Panc1 (cell line): ENCODE results near the gene ALDH5A1. TPM values are rescaled to one million over a fixed set of nuclear protein-coding genes. Genes with fewer than 3 reads are reported as not detected.

Experiments used
- ATAC-seq: fragments of 200-7000 bp; cut with Tn5 transposase; 2 replicates; pipeline ENCODE4 v1.9.1; 2020; ENCODE audit warnings: mild to moderate bottlenecking, moderate library complexity
- BruUV-seq: library from RNA; stranded (reverse); fragments of 400-500 nt; replicated peaks from 2 replicates; lab custom pipeline; 2021; lab: Mats Ljungman, UMichigan
- CTCF ChIA-PET: fragments of 300-600 bp; sonication (Branson Sonifier 250); formaldehyde crosslinking; loops from one replicate; lab custom pipeline; 2022; ENCODE audit warnings: antibody characterized with exemption; lab: Charles Lee
- POLR2A ChIA-PET: fragments of 300-600 bp; sonication (Branson Sonifier 250); formaldehyde crosslinking; loops from one replicate; lab custom pipeline; 2022; ENCODE audit warnings: antibody characterized with exemption; lab: Charles Lee
- DNase-seq: peaks from one replicate; pipeline ENCODE4 v3.0.0-alpha.2; 2010; ENCODE audit warnings: low read depth, low spot score
- H3K27ac ChIP-seq: 2 replicates; pipeline ENCODE4 v1.5.1; 2011; ENCODE audit warnings: mild to moderate bottlenecking, low read length, inconsistent platforms
- H3K27me3 ChIP-seq: fragments of 200-500 bp; sonication (Bioruptor generic); 2 replicates; pipeline ENCODE4 v1.6.0; 2014; ENCODE audit warnings: low read length, inconsistent platforms; ENCODE audit not compliant: control insufficient read depth, insufficient read depth
- H3K36me3 ChIP-seq: fragments of 200-500 bp; sonication (Bioruptor generic); 2 replicates; pipeline ENCODE4 v1.5.1; 2014; ENCODE audit warnings: inconsistent platforms, mild to moderate bottlenecking, low read length, moderate library complexity; ENCODE audit not compliant: control insufficient read depth, insufficient read depth
- H3K4me1 ChIP-seq: 2 replicates; pipeline ENCODE4 v1.5.1; 2011; ENCODE audit warnings: inconsistent platforms, mild to moderate bottlenecking, low read length, moderate library complexity; ENCODE audit not compliant: control insufficient read depth, insufficient read depth
- H3K4me3 ChIP-seq, 2 experiments: 2 replicates each; pipeline ENCODE4 v1.5.1; 2011 to 2012; ENCODE audit warnings: low read depth in 2 of 2, low read length in 2 of 2, mild to moderate bottlenecking in 2 of 2, inconsistent platforms in 1 of 2, moderate library complexity in 1 of 2
- H3K9me3 ChIP-seq: fragments of 200-500 bp; sonication (Bioruptor generic); 2 replicates; pipeline ENCODE4 v1.5.1; 2014; ENCODE audit warnings: low read depth, mild to moderate bottlenecking, inconsistent platforms, low read length, moderate library complexity; ENCODE audit not compliant: control insufficient read depth, insufficient read depth
- POLR2AphosphoS5 ChIP-seq: IDR thresholded peaks from 2 replicates; pipeline ENCODE4 v1.6.1; 2012; ENCODE audit warnings: mild to moderate bottlenecking, low read depth, low read length, moderate library complexity
- SIN3A ChIP-seq: IDR thresholded peaks from 2 replicates; pipeline ENCODE4 v1.6.1; 2012; ENCODE audit warnings: low read depth, mild to moderate bottlenecking, low read length, moderate library complexity, borderline replicate concordance; ENCODE audit not compliant: insufficient read depth
- TCF7L2 ChIP-seq: IDR thresholded peaks from 2 replicates; pipeline ENCODE4 v1.6.1; 2011; ENCODE audit warnings: mild to moderate bottlenecking, low read depth, low read length, inconsistent platforms
- in situ Hi-C: cut with HindIII; loops from 2 replicates; pipeline ENCODE4 v1.10.0; 2016; ENCODE audit warnings: low sequenced_read_pairs, low pct_unique_long_range_greater_than_20kb
- intact Hi-C: fragments of 100-400 bp; cut with micrococcal nuclease; formaldehyde crosslinking; loops from one replicate; pipeline ENCODE4 v1.10.0; 2022; ENCODE audit not compliant: unreplicated experiment
- total RNA-seq: library from RNA; stranded (reverse); gene quantifications from one replicate; pipeline ENCODE4 v1.2.1, GENCODE V29; 2021; ENCODE audit not compliant: unreplicated experiment
- TF ChIP-seq, protein P1 (sequence below), 2 experiments: IDR thresholded peaks; 2 replicates each; pipeline ENCODE4 v1.6.1; 2011 to 2012; ENCODE audit warnings: low read depth in 2 of 2, control low read depth in 1 of 2, low read length in 1 of 2, mild to moderate bottlenecking in 1 of 2, moderate library complexity in 1 of 2; ENCODE audit not compliant: insufficient read depth in 1 of 2
- TF ChIP-seq, protein P2 (sequence below): fragments of 450-650 bp; IDR thresholded peaks from 2 replicates; pipeline ENCODE4 v1.5.1; 2017; ENCODE audit warnings: mild to moderate bottlenecking

ALDH5A1 gene
- total RNA-seq, 1 experiment from 2014 or later: 4.2 TPM

DNA sequence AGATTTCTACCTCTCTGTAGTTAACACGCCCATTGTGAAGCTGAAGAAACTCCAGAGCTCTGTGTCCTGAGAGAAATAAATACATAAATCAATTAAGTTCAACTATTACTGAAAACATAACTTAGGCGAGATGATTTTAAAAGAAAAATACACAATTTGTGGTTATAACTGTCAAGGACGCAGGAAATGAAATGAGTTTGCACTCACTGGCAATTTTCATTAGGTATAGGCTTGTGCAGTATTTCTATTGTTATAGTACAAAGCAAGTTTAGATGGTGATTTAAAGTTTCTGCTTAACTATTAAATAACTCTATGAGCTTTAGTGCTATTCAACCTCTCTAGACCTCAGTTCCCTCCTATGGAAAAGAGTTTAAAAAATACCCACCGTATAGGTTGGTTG lies 8.7 kb upstream of the ALDH5A1 start:
- BruUV-seq: no TSS peak
- Histone ChIP-seq H3K4me3 (no peak overlapping the region), H3K36me3 (no peaks in the 10 kb centered on the region), H3K9me3 (no peaks in the 10 kb centered on the region), H3K27me3 (no peaks in the 10 kb centered on the region), H3K4me1 (no peaks in the 10 kb centered on the region), H3K27ac (no peak overlapping the region)
- ChIA-PET POLR2A (interaction anchor here (0.6 kb wide), 1 partner anchor 9 kb away, joined by 5 read pairs; no protein-coding TSS in a partner anchor), CTCF (no interaction called here)
- DNase-seq (no peak), ATAC-seq (no peak)
- intact Hi-C loops: no loop called here
- in situ Hi-C loops: no loop called here
- no peak for TF ChIP-seq SIN3A

DNA sequence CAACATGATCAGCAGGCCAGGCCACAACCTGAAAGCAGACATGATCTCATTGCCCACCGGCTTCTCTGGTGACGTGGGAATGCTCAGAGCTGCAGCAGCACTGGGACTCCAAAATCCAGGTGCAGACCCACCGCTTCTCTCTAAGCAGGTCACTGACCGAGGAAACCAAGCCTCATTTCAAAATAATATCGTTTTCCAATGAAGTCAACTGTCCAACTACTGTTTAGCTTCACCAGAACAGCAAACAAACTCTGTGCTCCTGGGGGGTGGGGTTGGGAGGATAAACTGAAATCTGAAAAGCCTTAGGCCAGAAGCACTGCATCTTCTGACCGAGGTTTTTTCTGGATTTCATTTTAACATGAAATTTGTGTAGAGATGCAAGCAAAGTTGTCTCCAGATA lies 5.3 kb upstream of the ALDH5A1 start, which contains the start of gene GPLD1:
GPLD1 (minus strand) TSS at position 109 of the 400 bp plus-strand sequence; CDS start at position 42, 67 bp downstream.
- peaks cover 5% of the 10 kb centered on the region; the same call in 1 of the 2 replicates for H3K4me1 ChIP-seq

More for the DNA sequence above, 5.3 kb upstream of the ALDH5A1 start, which contains the start of gene GPLD1:
- Histone ChIP-seq H3K9me3 (no peaks in the 10 kb centered on the region), H3K36me3 (no peaks in the 10 kb centered on the region), H3K4me3 (no peak within 1 kb of the TSS), H3K27ac (no peak within 1 kb of the TSS), H3K27me3 (peaks cover 6% of the 10 kb centered on the region)
- ATAC-seq: no peak
- no TSS peak for BruUV-seq
- in situ Hi-C loops (no loop called here), intact Hi-C loops (no loop called here)
- no peak for DNase-seq
- POLR2A ChIA-PET: interaction anchor here (0.6 kb wide), 1 partner anchor 8 kb away, joined by 3 read pairs; no protein-coding TSS in a partner anchor
- CTCF ChIA-PET: no interaction called here
- TF ChIP-seq, protein P1, sequence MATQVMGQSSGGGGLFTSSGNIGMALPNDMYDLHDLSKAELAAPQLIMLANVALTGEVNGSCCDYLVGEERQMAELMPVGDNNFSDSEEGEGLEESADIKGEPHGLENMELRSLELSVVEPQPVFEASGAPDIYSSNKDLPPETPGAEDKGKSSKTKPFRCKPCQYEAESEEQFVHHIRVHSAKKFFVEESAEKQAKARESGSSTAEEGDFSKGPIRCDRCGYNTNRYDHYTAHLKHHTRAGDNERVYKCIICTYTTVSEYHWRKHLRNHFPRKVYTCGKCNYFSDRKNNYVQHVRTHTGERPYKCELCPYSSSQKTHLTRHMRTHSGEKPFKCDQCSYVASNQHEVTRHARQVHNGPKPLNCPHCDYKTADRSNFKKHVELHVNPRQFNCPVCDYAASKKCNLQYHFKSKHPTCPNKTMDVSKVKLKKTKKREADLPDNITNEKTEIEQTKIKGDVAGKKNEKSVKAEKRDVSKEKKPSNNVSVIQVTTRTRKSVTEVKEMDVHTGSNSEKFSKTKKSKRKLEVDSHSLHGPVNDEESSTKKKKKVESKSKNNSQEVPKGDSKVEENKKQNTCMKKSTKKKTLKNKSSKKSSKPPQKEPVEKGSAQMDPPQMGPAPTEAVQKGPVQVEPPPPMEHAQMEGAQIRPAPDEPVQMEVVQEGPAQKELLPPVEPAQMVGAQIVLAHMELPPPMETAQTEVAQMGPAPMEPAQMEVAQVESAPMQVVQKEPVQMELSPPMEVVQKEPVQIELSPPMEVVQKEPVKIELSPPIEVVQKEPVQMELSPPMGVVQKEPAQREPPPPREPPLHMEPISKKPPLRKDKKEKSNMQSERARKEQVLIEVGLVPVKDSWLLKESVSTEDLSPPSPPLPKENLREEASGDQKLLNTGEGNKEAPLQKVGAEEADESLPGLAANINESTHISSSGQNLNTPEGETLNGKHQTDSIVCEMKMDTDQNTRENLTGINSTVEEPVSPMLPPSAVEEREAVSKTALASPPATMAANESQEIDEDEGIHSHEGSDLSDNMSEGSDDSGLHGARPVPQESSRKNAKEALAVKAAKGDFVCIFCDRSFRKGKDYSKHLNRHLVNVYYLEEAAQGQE (IDR thresholded peaks at IDR 0.05; ENCODE audit: insufficient read depth in 1 of 2, low read depth in 2 of 2, low read length in 1 of 2): no peak
- no peak for TF ChIP-seq POLR2AphosphoS5
- TF ChIP-seq, protein P2, sequence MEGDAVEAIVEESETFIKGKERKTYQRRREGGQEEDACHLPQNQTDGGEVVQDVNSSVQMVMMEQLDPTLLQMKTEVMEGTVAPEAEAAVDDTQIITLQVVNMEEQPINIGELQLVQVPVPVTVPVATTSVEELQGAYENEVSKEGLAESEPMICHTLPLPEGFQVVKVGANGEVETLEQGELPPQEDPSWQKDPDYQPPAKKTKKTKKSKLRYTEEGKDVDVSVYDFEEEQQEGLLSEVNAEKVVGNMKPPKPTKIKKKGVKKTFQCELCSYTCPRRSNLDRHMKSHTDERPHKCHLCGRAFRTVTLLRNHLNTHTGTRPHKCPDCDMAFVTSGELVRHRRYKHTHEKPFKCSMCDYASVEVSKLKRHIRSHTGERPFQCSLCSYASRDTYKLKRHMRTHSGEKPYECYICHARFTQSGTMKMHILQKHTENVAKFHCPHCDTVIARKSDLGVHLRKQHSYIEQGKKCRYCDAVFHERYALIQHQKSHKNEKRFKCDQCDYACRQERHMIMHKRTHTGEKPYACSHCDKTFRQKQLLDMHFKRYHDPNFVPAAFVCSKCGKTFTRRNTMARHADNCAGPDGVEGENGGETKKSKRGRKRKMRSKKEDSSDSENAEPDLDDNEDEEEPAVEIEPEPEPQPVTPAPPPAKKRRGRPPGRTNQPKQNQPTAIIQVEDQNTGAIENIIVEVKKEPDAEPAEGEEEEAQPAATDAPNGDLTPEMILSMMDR: no peak
- no peak for TF ChIP-seq SIN3A
- no peak for TF ChIP-seq TCF7L2
